Measurements from ENCODE around the gene CELF2. TPM values are rescaled to one million over a fixed set of nuclear protein-coding genes. Genes with fewer than 3 reads are reported as not detected.
"Not testable (repeated sequence)": the region's sequence is repeated elsewhere in the genome, so short reads cannot be mapped to it uniquely, and the experiment has no call there.

The CELF2 gene
- polyA plus RNA-seq, 2 donors = 2.2 to 4.0 TPM

- Histone ChIP-seq H3K36me3 (ENCODE audit: control insufficient read depth in 2 of 2, insufficient read depth in 2 of 2, low read length in 1 of 2) (peaks cover 0 to 3% of the 10 kb centered on the region in 2 donors), H3K4me1 (ENCODE audit: control insufficient read depth in 2 of 2, insufficient read depth in 2 of 2, low read length in 1 of 2) (peaks cover 0 to 5% of the 10 kb centered on the region in 2 donors), H3K4me3 (ENCODE audit: low read depth in 1 of 2, low read length in 2 of 2) (no peak overlapping the region), H3K27ac (ENCODE audit: low read depth in 2 of 2, low read length in 1 of 2) (peak overlapping the region in 1 of 2 donors; percentile 21), H3K9me3 (ENCODE audit: control insufficient read depth in 2 of 2, insufficient read depth in 1 of 2, low read depth in 1 of 2, low read length in 1 of 2) (no peaks in the 10 kb centered on the region), H3K27me3 (ENCODE audit: control insufficient read depth in 1 of 2, insufficient read depth in 2 of 2, low read length in 2 of 2) (no peaks in the 10 kb centered on the region)
- 69 to 70% methylated on average over 17 of the region's 17 CpGs for WGBS, 2 donors
These were observed 161.2 kb downstream of the CELF2 start for GRCh38 chr10:11178606-11179515.

GRCh38 chr10:11179516-11180105, 161.9 kb downstream of the CELF2 start:
- H3K27me3 ChIP-seq (ENCODE audit: control insufficient read depth in 1 of 2, insufficient read depth in 2 of 2, low read length in 2 of 2) = no peaks in the 10 kb centered on the region
- H3K36me3 ChIP-seq (ENCODE audit: control insufficient read depth in 2 of 2, insufficient read depth in 2 of 2, low read length in 1 of 2) = peaks cover 0 to 3% of the 10 kb centered on the region in 2 donors
- H3K27ac ChIP-seq (ENCODE audit: low read depth in 2 of 2, low read length in 1 of 2) = peak overlapping the region in 1 of 2 donors; percentile 13
- no peak overlapping the region for H3K4me3 ChIP-seq (ENCODE audit: low read depth in 1 of 2, low read length in 2 of 2)
- WGBS, 2 donors = 71 to 73% methylated on average over 6 of the region's 6 CpGs
- H3K9me3 ChIP-seq (ENCODE audit: control insufficient read depth in 2 of 2, insufficient read depth in 1 of 2, low read depth in 1 of 2, low read length in 1 of 2) = no peaks in the 10 kb centered on the region
- peaks cover 0 to 5% of the 10 kb centered on the region in 2 donors for H3K4me1 ChIP-seq (ENCODE audit: control insufficient read depth in 2 of 2, insufficient read depth in 2 of 2, low read length in 1 of 2)

GRCh38 chr10:11180228-11180627, 162.6 kb downstream of the CELF2 start:
- H3K4me3 ChIP-seq (ENCODE audit: low read depth in 1 of 2, low read length in 2 of 2) = no peak overlapping the region
- peaks cover 0 to 2% of the 10 kb centered on the region in 2 donors for H3K9me3 ChIP-seq (ENCODE audit: control insufficient read depth in 2 of 2, insufficient read depth in 1 of 2, low read depth in 1 of 2, low read length in 1 of 2)
- H3K4me1 ChIP-seq (ENCODE audit: control insufficient read depth in 2 of 2, insufficient read depth in 2 of 2, low read length in 1 of 2) = peaks cover 0 to 5% of the 10 kb centered on the region in 2 donors
- H3K27me3 ChIP-seq (ENCODE audit: control insufficient read depth in 1 of 2, insufficient read depth in 2 of 2, low read length in 2 of 2) = no peaks in the 10 kb centered on the region
- peaks cover 0 to 3% of the 10 kb centered on the region in 2 donors for H3K36me3 ChIP-seq (ENCODE audit: control insufficient read depth in 2 of 2, insufficient read depth in 2 of 2, low read length in 1 of 2)
- H3K27ac ChIP-seq (ENCODE audit: low read depth in 2 of 2, low read length in 1 of 2) = peak overlapping the region in 1 of 2 donors; percentile 33
- 72 to 79% methylated on average over 14 of the region's 14 CpGs for WGBS, 2 donors

- H3K4me3 ChIP-seq (ENCODE audit: low read depth in 1 of 2, low read length in 2 of 2) = no peak overlapping the region
- H3K36me3 ChIP-seq (ENCODE audit: control insufficient read depth in 2 of 2, insufficient read depth in 2 of 2, low read length in 1 of 2) = peaks cover 0 to 3% of the 10 kb centered on the region in 2 donors
- peaks cover 0 to 4% of the 10 kb centered on the region in 2 donors for H3K9me3 ChIP-seq (ENCODE audit: control insufficient read depth in 2 of 2, insufficient read depth in 1 of 2, low read depth in 1 of 2, low read length in 1 of 2)
- H3K27ac ChIP-seq (ENCODE audit: low read depth in 2 of 2, low read length in 1 of 2) = no peak overlapping the region
- no peaks in the 10 kb centered on the region for H3K27me3 ChIP-seq (ENCODE audit: control insufficient read depth in 1 of 2, insufficient read depth in 2 of 2, low read length in 2 of 2)
- 54 to 60% methylated on average over 6 of the region's 6 CpGs for WGBS, 2 donors
- H3K4me1 ChIP-seq (ENCODE audit: control insufficient read depth in 2 of 2, insufficient read depth in 2 of 2, low read length in 1 of 2) = peaks cover 0 to 5% of the 10 kb centered on the region in 2 donors
These were observed 164.3 kb downstream of the CELF2 start for GRCh38 chr10:11181978-11182377.

- Histone ChIP-seq H3K27ac (ENCODE audit: low read depth in 2 of 2, low read length in 1 of 2) (no peak overlapping the region), H3K4me1 (ENCODE audit: control insufficient read depth in 2 of 2, insufficient read depth in 2 of 2, low read length in 1 of 2) (peaks cover 0 to under 1% of the 10 kb centered on the region in 2 donors)
These were observed 165.3 kb downstream of the CELF2 start for GRCh38 chr10:11183015-11183414.

GRCh38 chr10:11184093-11184492, 166.4 kb downstream of the CELF2 start:
- Histone ChIP-seq H3K4me1 (ENCODE audit: control insufficient read depth in 2 of 2, insufficient read depth in 2 of 2, low read length in 1 of 2) (no peaks in the 10 kb centered on the region), H3K27me3 (ENCODE audit: control insufficient read depth in 1 of 2, insufficient read depth in 2 of 2, low read length in 2 of 2) (no peaks in the 10 kb centered on the region), H3K27ac (ENCODE audit: low read depth in 2 of 2, low read length in 1 of 2) (no peak overlapping the region), H3K4me3 (ENCODE audit: low read depth in 1 of 2, low read length in 2 of 2) (no peak overlapping the region), H3K9me3 (ENCODE audit: control insufficient read depth in 2 of 2, insufficient read depth in 1 of 2, low read depth in 1 of 2, low read length in 1 of 2) (peaks cover 0 to 4% of the 10 kb centered on the region in 2 donors), H3K36me3 (ENCODE audit: control insufficient read depth in 2 of 2, insufficient read depth in 2 of 2, low read length in 1 of 2) (peaks cover 0 to 3% of the 10 kb centered on the region in 2 donors)
- 80 to 84% methylated on average over 3 of the region's 3 CpGs for WGBS, 2 donors

More at GRCh38 chr10:11183015-11183414, 165.3 kb downstream of the CELF2 start:
- no peak overlapping the region for H3K4me3 ChIP-seq (ENCODE audit: low read depth in 1 of 2, low read length in 2 of 2)
- no peaks in the 10 kb centered on the region for H3K27me3 ChIP-seq (ENCODE audit: control insufficient read depth in 1 of 2, insufficient read depth in 2 of 2, low read length in 2 of 2)
- 61 to 63% methylated on average over 2 of the region's 2 CpGs for WGBS, 2 donors
- H3K36me3 ChIP-seq (ENCODE audit: control insufficient read depth in 2 of 2, insufficient read depth in 2 of 2, low read length in 1 of 2) = peaks cover 0 to 3% of the 10 kb centered on the region in 2 donors
- H3K9me3 ChIP-seq (ENCODE audit: control insufficient read depth in 2 of 2, insufficient read depth in 1 of 2, low read depth in 1 of 2, low read length in 1 of 2) = peaks cover 0 to 4% of the 10 kb centered on the region in 2 donors

GRCh38 chr10:11185128-11185665, 167.5 kb downstream of the CELF2 start:
- H3K27me3 ChIP-seq (ENCODE audit: control insufficient read depth in 1 of 2, insufficient read depth in 2 of 2, low read length in 2 of 2); H3K27ac ChIP-seq (ENCODE audit: low read depth in 2 of 2, low read length in 1 of 2); H3K4me1 ChIP-seq (ENCODE audit: control insufficient read depth in 2 of 2, insufficient read depth in 2 of 2, low read length in 1 of 2); H3K9me3 ChIP-seq (ENCODE audit: control insufficient read depth in 2 of 2, insufficient read depth in 1 of 2, low read depth in 1 of 2, low read length in 1 of 2); H3K36me3 ChIP-seq (ENCODE audit: control insufficient read depth in 2 of 2, insufficient read depth in 2 of 2, low read length in 1 of 2); H3K4me3 ChIP-seq (ENCODE audit: low read depth in 1 of 2, low read length in 2 of 2): not testable (repeated sequence)
- WGBS, 2 donors = 96% methylated on average over 13 of the region's 13 CpGs

- no peak overlapping the region for H3K4me3 ChIP-seq (ENCODE audit: low read depth in 1 of 2, low read length in 2 of 2)
- peaks cover 0 to 3% of the 10 kb centered on the region in 2 donors for H3K36me3 ChIP-seq (ENCODE audit: control insufficient read depth in 2 of 2, insufficient read depth in 2 of 2, low read length in 1 of 2)
- no peak overlapping the region for H3K27ac ChIP-seq (ENCODE audit: low read depth in 2 of 2, low read length in 1 of 2)
- 96 to 98% methylated on average over 1 of the region's 1 CpG for WGBS, 2 donors
- no peaks in the 10 kb centered on the region for H3K27me3 ChIP-seq (ENCODE audit: control insufficient read depth in 1 of 2, insufficient read depth in 2 of 2, low read length in 2 of 2)
- no peaks in the 10 kb centered on the region for H3K4me1 ChIP-seq (ENCODE audit: control insufficient read depth in 2 of 2, insufficient read depth in 2 of 2, low read length in 1 of 2)
- H3K9me3 ChIP-seq (ENCODE audit: control insufficient read depth in 2 of 2, insufficient read depth in 1 of 2, low read depth in 1 of 2, low read length in 1 of 2) = peaks cover 0 to 4% of the 10 kb centered on the region in 2 donors
These were observed 168.7 kb downstream of the CELF2 start for GRCh38 chr10:11186374-11186773.

GRCh38 chr10:11189582-11190376, 172.1 kb downstream of the CELF2 start:
- Histone ChIP-seq H3K9me3 (ENCODE audit: control insufficient read depth in 2 of 2, insufficient read depth in 1 of 2, low read depth in 1 of 2, low read length in 1 of 2) (peaks cover 0 to 4% of the 10 kb centered on the region in 2 donors), H3K36me3 (ENCODE audit: control insufficient read depth in 2 of 2, insufficient read depth in 2 of 2, low read length in 1 of 2) (no peaks in the 10 kb centered on the region), H3K4me1 (ENCODE audit: control insufficient read depth in 2 of 2, insufficient read depth in 2 of 2, low read length in 1 of 2) (peaks cover 2 to 3% of the 10 kb centered on the region in 2 donors), H3K27ac (ENCODE audit: low read depth in 2 of 2, low read length in 1 of 2) (no peak overlapping the region), H3K4me3 (ENCODE audit: low read depth in 1 of 2, low read length in 2 of 2) (no peak overlapping the region), H3K27me3 (ENCODE audit: control insufficient read depth in 1 of 2, insufficient read depth in 2 of 2, low read length in 2 of 2) (no peaks in the 10 kb centered on the region)
- WGBS, 2 donors = 68 to 77% methylated on average over 6 of the region's 6 CpGs
